Prostate gland (tissue), 2 donors: Measurements from ENCODE around the gene CLASP1. TPM values are rescaled to one million over a fixed set of nuclear protein-coding genes. Genes with fewer than 3 reads are reported as not detected.

Source experiments
- DNase-seq: peaks from one replicate; pipeline ENCODE4 v3.0.0-alpha.2; 2019; ENCODE audit warnings: low spot score
- H3K27ac ChIP-seq, 2 donors: fragments of 200-600 bp; sonication (generic); 2 replicates each; pipeline ENCODE4 v1.5.1; 2017 to 2019
- H3K27me3 ChIP-seq: fragments of 200-600 bp; sonication (generic); replicated peaks from 2 replicates; pipeline ENCODE4 v1.5.1; 2019; ENCODE audit not compliant: insufficient read depth
- H3K36me3 ChIP-seq, 2 donors: fragments of 200-600 bp; sonication (generic); 1 replicate in 1 of 2; 2 replicates in 1 of 2; pipeline versions ENCODE4 v1.5.1 to v1.8.1; 2017 to 2019
- H3K4me1 ChIP-seq: fragments of 200-600 bp; sonication (generic); replicated peaks from 2 replicates; pipeline ENCODE4 v1.5.1; 2019
- H3K4me3 ChIP-seq, 2 donors: fragments of 200-600 bp; sonication (generic); 2 replicates each; pipeline ENCODE4 v1.5.1; 2017 to 2019
- H3K9me3 ChIP-seq: fragments of 200-600 bp; sonication (generic); 2 replicates; pipeline ENCODE4 v1.5.1; 2017
- CTCF ChIP-seq, 4 experiments: fragments of 200-600 bp in 2 of 4; fragments of 450-650 bp in 2 of 4; sonication (generic) in 2 of 4; IDR thresholded peaks; 1 replicate in 3 of 4; 2 replicates in 1 of 4; pipeline ENCODE4 v1.5.1; 2016 to 2019; ENCODE audit warnings: antibody characterized with exemption in 4 of 4, mild to moderate bottlenecking in 2 of 4, moderate library complexity in 2 of 4
- POLR2A ChIP-seq: fragments of 450-650 bp; IDR thresholded peaks from one replicate; pipeline ENCODE4 v1.6.1; 2016; ENCODE audit warnings: antibody characterized with exemption, mild to moderate bottlenecking
- POLR2AphosphoS5 ChIP-seq: sonication (generic); formaldehyde crosslinking; IDR thresholded peaks from one replicate; pipeline ENCODE4 v1.6.1; 2017; ENCODE audit warnings: antibody characterized with exemption
- whole genome bisulfite sequencing: methylation state at CpG from one replicate; pipeline ENCODE4 v1.1.5; 2018; 5-methylcytosine and 5-hydroxymethylcytosine counted together
- intact Hi-C: fragments of 100-400 bp; cut with DNase I; formaldehyde crosslinking; loops from one replicate; pipeline ENCODE4 v1.14.2; 2022
- total RNA-seq, 2 donors: library from RNA; depleted of rRNA; stranded (reverse); fragments of >200 nt; gene quantifications; one replicate each; pipeline ENCODE4 v1.1.0, GENCODE V29; 2016

The CLASP1 gene
- total RNA-seq, 2 donors from 2014 or later, result 44.4 to 90.2 TPM

- H3K27me3 ChIP-seq, result no peaks in the 10 kb centered on the region
- no peak for TF ChIP-seq CTCF (IDR thresholded peaks at IDR 0.05)
- no peak for TF ChIP-seq POLR2A
- no peak for TF ChIP-seq POLR2AphosphoS5
- H3K27ac ChIP-seq, result peak overlapping the region; percentile 92 to 95
- 27% methylated on average over 4 of the region's 4 CpGs for WGBS
- no peak for DNase-seq
- H3K4me3 ChIP-seq, result no peak overlapping the region
- no peaks in the 10 kb centered on the region for H3K36me3 ChIP-seq
- no peaks in the 10 kb centered on the region for H3K4me1 ChIP-seq
- intact Hi-C loops, result loop anchor here (10.0 kb wide), 1 partner anchor 128 kb away; no protein-coding TSS in a partner anchor
- no peaks in the 10 kb centered on the region for H3K9me3 ChIP-seq
Measured at GRCh38 chr2:121532347-121532766, 116.9 kb downstream of the CLASP1 start.

GRCh38 chr2:121530212-121530705, 119.0 kb downstream of the CLASP1 start:
- DNase-seq, result peak; percentile 78
- TF ChIP-seq CTCF (IDR thresholded peaks at IDR 0.05) (no peak), POLR2A (peak; percentile 3)
- WGBS, result under 1% methylated on average over 46 of the region's 46 CpGs
- no peaks in the 10 kb centered on the region for H3K27me3 ChIP-seq
- H3K4me3 ChIP-seq, result peak overlapping the region; percentile 62 to 66
- H3K9me3 ChIP-seq, result no peaks in the 10 kb centered on the region
- H3K4me1 ChIP-seq, result no peaks in the 10 kb centered on the region
- intact Hi-C loops, result loop anchor here (2.0 to 10.0 kb wide), 3 partner anchors 119 to 189 kb away; partner anchors contain the start of gene CLASP1
- H3K27ac ChIP-seq, result peak overlapping the region; percentile 92 to 95
- H3K36me3 ChIP-seq, result no peaks in the 10 kb centered on the region

GRCh38 chr2:121529439-121530211, 119.6 kb downstream of the CLASP1 start:
- WGBS, result 5% methylated on average over 19 of the region's 19 CpGs
- Histone ChIP-seq H3K27me3 (no peaks in the 10 kb centered on the region), H3K36me3 (no peaks in the 10 kb centered on the region), H3K9me3 (no peaks in the 10 kb centered on the region), H3K4me3 (peak overlapping the region; percentile 62 to 66), H3K4me1 (no peaks in the 10 kb centered on the region), H3K27ac (peak overlapping the region; percentile 92 to 95)
- intact Hi-C loops, result loop anchor here (2.0 to 10.0 kb wide), 4 partner anchors 119 to 208 kb away; partner anchors contain the start of genes CLASP1 and NIFK
- DNase-seq, result peak; percentile 39
- TF ChIP-seq POLR2A (no peak), CTCF (IDR thresholded peaks at IDR 0.05) (no peak), POLR2AphosphoS5 (no peak)

GRCh38 chr2:121527009-121527682, 122.1 kb downstream of the CLASP1 start:
- 40% methylated on average over 3 of the region's 3 CpGs for WGBS
- Histone ChIP-seq H3K36me3 (peaks cover 0 to 3% of the 10 kb centered on the region in 2 donors), H3K4me3 (no peak overlapping the region), H3K9me3 (no peaks in the 10 kb centered on the region), H3K4me1 (no peaks in the 10 kb centered on the region), H3K27me3 (no peaks in the 10 kb centered on the region), H3K27ac (no peak overlapping the region)
- TF ChIP-seq CTCF (IDR thresholded peaks at IDR 0.05) (no peak), POLR2AphosphoS5 (peak; percentile 32)
- intact Hi-C loops, result loop anchor here (5.0 kb wide), 1 partner anchor 210 kb away; the partner anchor contains the start of gene NIFK
- peak; percentile 56 for DNase-seq
